OCI-LY1 (cell line): Measurements from ENCODE around the gene CACNA2D4.

Experiments
- CTCF ChIP-seq: fragments of 200-600 bp; sonication (generic), shearing (Covaris generic); IDR thresholded peaks from 2 replicates; pipeline ENCODE4 v1.5.1; 2017; ENCODE audit warnings: mild to moderate bottlenecking, antibody characterized with exemption, low read length, moderate library complexity, mixed read lengths
- EZH2 ChIP-seq: fragments of 200-600 bp; sonication (generic), shearing (Covaris generic); IDR thresholded peaks from 2 replicates; pipeline ENCODE4 v1.8.0; 2017; ENCODE audit warnings: borderline replicate concordance, mixed run types, mild to moderate bottlenecking, antibody characterized with exemption, low read length, moderate library complexity, mixed read lengths

- TF ChIP-seq CTCF (no peak), EZH2 (no peak)
Measured at GRCh38 chr12:1808036-1808797, 110.2 kb downstream of the CACNA2D4 start.
